HEK293 (cell line): ENCODE results near the gene ARHGAP23.

Experiments
- CTCF ChIA-PET: fragments of 350-600 bp; formaldehyde crosslinking; extraction: SDS; loops from one replicate; lab custom pipeline; 2021; ENCODE audit warnings: antibody characterized with exemption; lab: Yijun Ruan, JAX
- POLR2A ChIA-PET: fragments of 300-600 bp; formaldehyde crosslinking; extraction: SDS; loops from one replicate; lab custom pipeline; 2020; ENCODE audit warnings: antibody characterized with exemption, inconsistent platforms; lab: Yijun Ruan, JAX
- H3K27ac ChIP-seq: fragments of 200-500 bp; sonication (Bioruptor generic); 2 replicates; pipeline ENCODE4 v1.5.1; 2014; ENCODE audit warnings: low read depth, low read length, control low read depth, inconsistent platforms; ENCODE audit errors: extremely low read depth
- H3K36me3 ChIP-seq, 2 experiments: fragments of 200-500 bp in 1 of 2; sonication (Bioruptor generic) in 1 of 2; 1 replicate in 1 of 2; 2 replicates in 1 of 2; pipeline ENCODE4 v1.5.1; 2014 to 2017; ENCODE audit warnings: inconsistent platforms in 2 of 2, low read length in 2 of 2; ENCODE audit not compliant: control insufficient read depth in 2 of 2, insufficient read depth in 1 of 2
- H3K4me1 ChIP-seq: fragments of 200-500 bp; sonication (Bioruptor generic); 2 replicates; pipeline ENCODE4 v1.5.1; 2014; ENCODE audit warnings: mild to moderate bottlenecking, low read length, inconsistent platforms; ENCODE audit not compliant: control insufficient read depth, insufficient read depth
- H3K4me3 ChIP-seq: 2 replicates; pipeline ENCODE4 v1.5.1; 2011; ENCODE audit warnings: low read depth, mild to moderate bottlenecking, control low read depth, low read length, moderate library complexity
- H3K9me3 ChIP-seq: fragments of 200-500 bp; sonication (Bioruptor generic); 2 replicates; pipeline ENCODE4 v1.5.1; 2014; ENCODE audit warnings: low read depth, low read length, inconsistent platforms; ENCODE audit not compliant: control insufficient read depth, insufficient read depth
- BCL11B ChIP-seq: fragments of 450-650 bp; formaldehyde crosslinking; IDR thresholded peaks from 2 replicates; pipeline ENCODE4 v1.5.1; 2016; ENCODE audit warnings: low read depth, missing biosample characterization, missing genetic modification characterization
- EGR2 ChIP-seq: fragments of 450-650 bp; formaldehyde crosslinking; IDR thresholded peaks from 2 replicates; pipeline ENCODE4 v1.5.1; 2016; ENCODE audit warnings: low read depth, missing biosample characterization, missing genetic modification characterization
- KLF1 ChIP-seq: fragments of 450-650 bp; formaldehyde crosslinking; IDR thresholded peaks from 2 replicates; pipeline ENCODE4 v1.5.1; 2016; ENCODE audit warnings: missing biosample characterization, missing genetic modification characterization
- PRDM4 ChIP-seq: fragments of 450-650 bp; formaldehyde crosslinking; IDR thresholded peaks from 2 replicates; pipeline ENCODE4 v1.5.1; 2017; ENCODE audit warnings: missing biosample characterization, missing genetic modification characterization
- ZFHX2 ChIP-seq: fragments of 450-650 bp; formaldehyde crosslinking; conservative IDR thresholded peaks from 2 replicates; pipeline ENCODE4 v1.5.1; 2016; ENCODE audit warnings: missing biosample characterization, missing genetic modification characterization
- ZFP3 ChIP-seq: fragments of 450-650 bp; formaldehyde crosslinking; IDR thresholded peaks from 2 replicates; pipeline ENCODE4 v1.5.1; 2016; ENCODE audit warnings: low read depth, missing biosample characterization, missing genetic modification characterization
- ZFP41 ChIP-seq: fragments of 450-650 bp; formaldehyde crosslinking; IDR thresholded peaks from 2 replicates; pipeline ENCODE4 v1.5.1; 2016; ENCODE audit warnings: missing biosample characterization, missing genetic modification characterization, borderline replicate concordance
- ZNF112 ChIP-seq: fragments of 450-650 bp; formaldehyde crosslinking; IDR thresholded peaks from 2 replicates; pipeline ENCODE4 v1.5.0; 2017; ENCODE audit warnings: missing biosample characterization, missing genetic modification characterization
- ZNF16 ChIP-seq: fragments of 450-650 bp; formaldehyde crosslinking; IDR thresholded peaks from 2 replicates; pipeline ENCODE4 v1.5.1; 2016; ENCODE audit warnings: low read depth, missing biosample characterization, missing genetic modification characterization
- ZNF223 ChIP-seq: fragments of 450-650 bp; formaldehyde crosslinking; IDR thresholded peaks from 2 replicates; pipeline ENCODE4 v1.5.1; 2016; ENCODE audit warnings: missing biosample characterization, missing genetic modification characterization
- ZNF24 ChIP-seq: fragments of 450-650 bp; formaldehyde crosslinking; IDR thresholded peaks from 2 replicates; pipeline ENCODE4 v1.5.1; 2016; ENCODE audit warnings: missing biosample characterization, missing genetic modification characterization
- ZNF266 ChIP-seq: fragments of 450-650 bp; formaldehyde crosslinking; IDR thresholded peaks from 2 replicates; pipeline ENCODE4 v1.5.1; 2016; ENCODE audit warnings: missing biosample characterization, missing genetic modification characterization, low read depth
- ZNF549 ChIP-seq: fragments of 450-650 bp; IDR thresholded peaks from 2 replicates; pipeline ENCODE4 v1.5.1; 2018; ENCODE audit warnings: missing biosample characterization, missing genetic modification characterization, mild to moderate bottlenecking, inconsistent platforms, moderate library complexity
- ZNF558 ChIP-seq: fragments of 450-650 bp; formaldehyde crosslinking; IDR thresholded peaks from 2 replicates; pipeline ENCODE4 v1.5.1; 2016; ENCODE audit warnings: missing biosample characterization, missing genetic modification characterization
- ZNF600 ChIP-seq: fragments of 450-650 bp; formaldehyde crosslinking; IDR thresholded peaks from 2 replicates; pipeline ENCODE4 v1.5.1; 2016; ENCODE audit warnings: missing biosample characterization, missing genetic modification characterization
- ZNF610 ChIP-seq: fragments of 450-650 bp; formaldehyde crosslinking; IDR thresholded peaks from 2 replicates; pipeline ENCODE4 v1.5.1; 2016; ENCODE audit warnings: missing biosample characterization, missing genetic modification characterization, borderline replicate concordance
- ZNF629 ChIP-seq: fragments of 450-650 bp; formaldehyde crosslinking; IDR thresholded peaks from 2 replicates; pipeline ENCODE4 v1.5.1; 2017; ENCODE audit warnings: missing biosample characterization, missing genetic modification characterization
- ZNF664 ChIP-seq: fragments of 450-650 bp; formaldehyde crosslinking; IDR thresholded peaks from 2 replicates; pipeline ENCODE4 v1.5.1; 2016; ENCODE audit warnings: missing biosample characterization, missing genetic modification characterization
- ZNF701 ChIP-seq: fragments of 450-650 bp; formaldehyde crosslinking; IDR thresholded peaks from 2 replicates; pipeline ENCODE4 v1.5.1; 2016; ENCODE audit warnings: missing biosample characterization, missing genetic modification characterization
- ZNF830 ChIP-seq: fragments of 450-650 bp; IDR thresholded peaks from 2 replicates; pipeline ENCODE4 v1.5.0; 2018; ENCODE audit warnings: missing biosample characterization, missing genetic modification characterization, low read depth, mild to moderate bottlenecking, moderate library complexity
- ZNF843 ChIP-seq: fragments of 450-650 bp; formaldehyde crosslinking; IDR thresholded peaks from 2 replicates; pipeline ENCODE4 v1.5.1; 2016; ENCODE audit warnings: missing biosample characterization, missing genetic modification characterization
- ZSCAN18 ChIP-seq: fragments of 450-650 bp; formaldehyde crosslinking; IDR thresholded peaks from 2 replicates; pipeline ENCODE4 v1.5.1; 2016; ENCODE audit warnings: missing biosample characterization, missing genetic modification characterization

Gene ARHGAP23

DNA sequence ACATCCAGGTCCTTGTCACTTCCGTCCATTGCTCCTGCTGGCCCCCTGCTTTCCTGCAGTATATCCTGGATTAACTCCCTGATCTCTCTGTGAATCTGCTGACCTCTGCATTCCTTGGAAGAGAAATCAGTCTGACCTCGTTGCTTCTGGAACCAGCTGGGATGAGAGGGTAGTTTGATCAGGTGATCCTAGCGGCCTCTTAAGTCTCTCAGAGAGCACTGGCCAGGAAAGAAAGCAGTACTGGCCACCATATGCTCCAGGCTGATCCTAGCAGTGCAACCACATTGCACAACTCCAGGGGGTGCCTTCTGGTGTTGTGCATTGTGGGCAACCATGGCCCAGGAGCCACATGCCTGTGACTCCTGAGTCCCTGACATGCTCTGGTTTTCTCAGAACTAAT is 79.2 kb downstream of the ARHGAP23 start:
- ChIA-PET CTCF (interaction anchor here (0.6 to 11.1 kb wide), 10 partner anchors 10 to 158 kb away, joined by 3 to 128 read pairs (median 4); partner anchors contain the start of gene SRCIN1), POLR2A (no interaction called here)
- H3K9me3 ChIP-seq = no peaks in the 10 kb centered on the region
- H3K4me1 ChIP-seq = no peaks in the 10 kb centered on the region
- H3K27ac ChIP-seq = no peak overlapping the region
- no peak overlapping the region for H3K4me3 ChIP-seq
- TF ChIP-seq ZNF701 (tag by site-specific recombination) (no peak), ZNF600 (no peak), ZNF558 (no peak), ZSCAN18 (tag by site-specific recombination) (no peak), ZNF830 (tag by site-specific recombination) (no peak)
- no peaks in the 10 kb centered on the region for H3K36me3 ChIP-seq

DNA sequence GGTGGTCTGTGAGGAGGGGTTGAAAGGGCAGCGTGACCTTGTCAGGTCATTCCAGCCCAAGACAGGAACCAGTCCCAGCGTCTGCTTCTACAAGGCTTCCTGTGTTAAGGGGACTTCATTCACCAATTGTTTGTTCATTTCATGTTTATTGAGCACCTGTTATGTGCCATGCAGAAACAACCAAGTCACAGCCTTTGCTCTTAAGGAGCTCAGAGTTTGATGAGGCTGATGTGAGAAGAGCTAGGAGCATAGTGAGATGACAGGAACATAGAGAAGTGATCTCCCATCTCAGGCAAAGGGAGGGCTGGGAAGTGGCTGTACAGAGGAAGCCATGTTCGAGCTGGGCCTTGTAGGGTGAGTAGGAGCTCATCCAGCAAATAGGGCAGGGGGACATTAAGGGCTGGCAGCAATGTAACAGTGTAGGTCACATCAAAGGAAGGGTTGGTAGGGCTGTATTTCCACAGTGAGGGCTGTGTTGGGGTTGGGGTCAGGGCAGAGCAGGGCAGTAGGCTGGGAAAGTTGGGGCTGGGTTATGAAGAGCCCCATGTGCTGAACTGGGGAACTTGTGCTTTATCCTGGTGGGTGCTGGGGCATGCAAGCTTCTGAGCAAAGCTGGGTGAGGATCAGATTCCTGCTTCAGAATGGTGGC is 79.8 kb downstream of the ARHGAP23 start:
- TF ChIP-seq ZNF223 = no peak
- no peak for TF ChIP-seq ZNF16 (tag by site-specific recombination)
- TF ChIP-seq ZNF629 = no peak
- TF ChIP-seq ZNF664 = peak; percentile 87
- no peak for TF ChIP-seq ZNF549 (tag by site-specific recombination)
- no peak for TF ChIP-seq ZFP41 (tag by site-specific recombination)
- peak; percentile 89 for TF ChIP-seq ZFP3 (tag by site-specific recombination)
- no peaks in the 10 kb centered on the region for H3K4me1 ChIP-seq
- no peak overlapping the region for H3K27ac ChIP-seq
- ChIA-PET POLR2A (no interaction called here), CTCF (interaction anchor here (0.6 to 11.1 kb wide), 18 partner anchors 9 to 227 kb away, joined by 3 to 128 read pairs (median 4); partner anchors contain the start of gene SRCIN1)
- H3K4me3 ChIP-seq = no peak overlapping the region
- no peaks in the 10 kb centered on the region for H3K36me3 ChIP-seq
- H3K9me3 ChIP-seq = no peaks in the 10 kb centered on the region

DNA sequence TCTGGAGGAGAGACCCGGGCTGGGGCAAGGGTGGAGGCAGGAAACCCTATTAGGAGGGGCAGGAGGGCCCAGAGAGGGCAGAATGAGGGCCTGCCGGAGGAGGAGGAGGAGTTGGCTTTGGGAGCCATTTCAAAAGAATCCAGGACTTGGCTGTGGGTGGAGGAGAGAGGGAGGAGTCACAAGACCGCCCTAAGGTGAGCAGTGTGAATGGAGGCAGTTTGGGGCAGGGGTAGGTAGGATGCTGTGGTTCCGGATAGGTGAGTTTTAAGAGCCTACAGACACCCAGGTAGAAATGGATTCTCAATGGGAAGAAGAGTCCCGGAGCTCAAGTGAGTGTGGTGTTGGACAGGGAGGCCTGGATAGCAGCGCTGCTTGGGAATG is 80.3 kb downstream of the ARHGAP23 start:
- Histone ChIP-seq H3K4me1 (no peaks in the 10 kb centered on the region), H3K4me3 (no peak overlapping the region), H3K9me3 (no peaks in the 10 kb centered on the region), H3K36me3 (no peaks in the 10 kb centered on the region), H3K27ac (no peak overlapping the region)
- CTCF ChIA-PET = interaction anchor here (0.6 to 11.1 kb wide), 27 partner anchors 9 to 226 kb away, joined by 3 to 128 read pairs (median 4); partner anchors contain the start of gene SRCIN1
- POLR2A ChIA-PET = no interaction called here
- TF ChIP-seq ZNF610 (tag by site-specific recombination) (no peak), ZNF112 (tag by site-specific recombination) (no peak), KLF1 (tag by site-specific recombination) (no peak), ZNF24 (tag by site-specific recombination) (no peak), ZNF266 (tag by site-specific recombination) (no peak), ZFHX2 (peak; percentile 76), PRDM4 (tag by site-specific recombination) (no peak), BCL11B (tag by site-specific recombination) (no peak), EGR2 (tag by site-specific recombination) (peak; percentile 65), ZNF843 (no peak)
